ENCODE measurements around the gene LRP1B. TPM values are rescaled to one million over a fixed set of nuclear protein-coding genes. Genes with fewer than 3 reads are reported as not detected.

LRP1B gene
- polyA plus RNA-seq, 3 donors = 0.25 to 3.1 (median 2.2) TPM

DNA sequence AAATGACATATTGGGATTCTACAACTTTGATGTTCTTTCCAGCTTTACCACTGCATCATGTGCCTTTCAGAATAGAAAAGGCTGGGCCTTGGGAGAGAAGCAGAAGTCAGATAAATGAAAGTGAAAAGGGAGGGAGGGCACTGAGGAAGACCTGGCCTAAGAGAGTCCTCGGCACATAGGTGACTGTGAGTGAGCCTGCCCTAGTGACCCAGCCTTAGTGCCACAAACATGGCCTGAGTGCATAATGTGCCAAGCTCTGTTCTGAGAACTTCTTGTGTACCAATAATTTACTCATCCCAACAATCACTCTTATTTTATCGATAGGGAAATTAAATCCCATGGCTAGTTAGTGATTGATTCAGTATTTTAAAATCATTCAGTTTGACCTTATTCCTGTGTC lies 436.6 kb downstream of the LRP1B start:
- 85 to 90% (median 88%) methylated on average over 2 of the region's 2 CpGs for WGBS, 3 donors
- H3K27ac ChIP-seq (ENCODE audit: low read depth, low read length) = no peak overlapping the region

- WGBS, 3 donors = 86 to 90% (median 89%) methylated on average over 2 of the region's 2 CpGs
- H3K27ac ChIP-seq (ENCODE audit: low read depth, low read length) = no peak overlapping the region
Observed at GRCh38 chr2:141692829-141693228, 438.0 kb downstream of the LRP1B start.

- no peak overlapping the region for H3K27ac ChIP-seq (ENCODE audit: low read depth, low read length)
- 74% methylated on average over 2 of the region's 2 CpGs for WGBS, 3 donors
Observed at GRCh38 chr2:141676139-141676538, 454.7 kb downstream of the LRP1B start.

- no peak overlapping the region for H3K27ac ChIP-seq (ENCODE audit: low read depth, low read length)
Observed at GRCh38 chr2:141666191-141666590, 464.6 kb downstream of the LRP1B start.

- H3K27ac ChIP-seq (ENCODE audit: low read depth, low read length) = no peak overlapping the region
- 77 to 87% (median 86%) methylated on average over 8 of the region's 8 CpGs for WGBS, 3 donors
Observed at GRCh38 chr2:141660232-141660631, 470.6 kb downstream of the LRP1B start.

- H3K27ac ChIP-seq (ENCODE audit: low read depth, low read length) = no peak overlapping the region
- WGBS, 3 donors = 44 to 71% (median 52%) methylated on average over 1 of the region's 1 CpG
Observed at GRCh38 chr2:141654311-141654710, 476.5 kb downstream of the LRP1B start.

DNA sequence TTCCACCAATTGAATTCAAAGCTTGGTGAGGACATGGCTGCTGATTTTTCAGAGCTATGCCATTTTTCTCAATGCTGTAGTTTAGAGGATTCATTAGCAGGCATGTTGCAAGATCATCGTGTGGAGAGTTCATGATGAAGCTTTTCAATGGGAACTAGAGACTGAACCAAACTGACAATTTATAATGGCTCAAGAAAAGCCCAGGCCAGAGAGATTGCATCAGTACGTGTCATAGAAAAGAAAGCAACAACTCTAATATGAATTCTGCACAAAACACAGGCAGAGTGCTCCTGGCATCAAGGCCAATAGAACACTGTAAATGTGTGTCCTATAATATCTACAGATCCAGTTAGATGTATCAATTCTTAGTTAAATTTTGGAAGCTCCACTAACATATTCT lies 477.6 kb downstream of the LRP1B start:
- 83 to 85% (median 85%) methylated on average over 2 of the region's 2 CpGs for WGBS, 3 donors

DNA sequence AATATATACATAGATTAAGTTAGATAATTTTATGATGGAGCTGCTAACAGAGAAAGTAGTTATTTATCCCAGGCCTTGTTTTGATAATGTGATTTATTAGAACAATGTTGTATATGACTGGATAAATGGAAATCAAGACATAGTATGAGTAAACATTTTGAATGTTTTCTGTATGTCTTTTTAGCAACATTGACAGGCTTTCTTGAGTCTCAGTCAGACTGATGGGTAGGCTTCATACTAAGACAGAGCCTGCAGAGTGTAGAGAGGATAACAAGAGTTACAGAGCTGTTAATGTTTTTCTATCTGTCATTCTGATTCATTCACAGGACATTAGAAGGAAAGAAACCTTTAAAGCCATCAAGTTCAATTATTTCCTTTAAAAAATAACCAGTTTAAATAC lies 478.5 kb downstream of the LRP1B start:
- H3K27ac ChIP-seq (ENCODE audit: low read depth, low read length) = no peak overlapping the region

More for the DNA sequence above, 477.6 kb downstream of the LRP1B start:
- no peak overlapping the region for H3K27ac ChIP-seq (ENCODE audit: low read depth, low read length)

GRCh38 chr2:141647353-141647752 lies 483.5 kb downstream of the LRP1B start:
- H3K27ac ChIP-seq (ENCODE audit: low read depth, low read length) = no peak overlapping the region
- WGBS, 3 donors = 73 to 77% (median 76%) methylated on average over 3 of the region's 3 CpGs

- no peak overlapping the region for H3K27ac ChIP-seq (ENCODE audit: low read depth, low read length)
Observed at GRCh38 chr2:141641462-141641861, 489.4 kb downstream of the LRP1B start.

GRCh38 chr2:141639809-141640208 lies 491.0 kb downstream of the LRP1B start:
- H3K27ac ChIP-seq (ENCODE audit: low read depth, low read length) = no peak overlapping the region
- WGBS, 3 donors = 52 to 72% (median 58%) methylated on average over 3 of the region's 3 CpGs

DNA sequence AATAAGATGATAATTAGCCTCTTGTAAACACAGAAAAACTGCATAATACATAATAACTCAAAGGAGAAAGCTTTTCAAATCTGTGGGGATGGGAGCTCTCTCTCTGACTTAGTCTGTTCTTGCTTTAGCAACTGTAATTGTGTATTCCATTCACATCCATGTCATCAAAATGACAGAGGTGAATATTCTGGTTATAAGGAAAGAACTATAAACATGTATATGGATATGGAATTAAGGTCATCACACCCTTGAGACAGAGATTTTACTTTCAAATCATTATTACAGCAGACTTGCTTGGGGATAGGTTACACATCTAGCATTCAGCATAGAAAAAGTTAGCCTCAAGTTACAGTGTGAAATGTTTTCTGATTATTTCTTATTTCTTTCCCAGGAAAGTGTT lies 497.7 kb downstream of the LRP1B start:
- no peak overlapping the region for H3K27ac ChIP-seq (ENCODE audit: low read depth, low read length)

GRCh38 chr2:141630407-141630930 lies 500.3 kb downstream of the LRP1B start:
- H3K27ac ChIP-seq (ENCODE audit: low read depth, low read length) = no peak overlapping the region
- WGBS, 3 donors = 76 to 79% (median 79%) methylated on average over 3 of the region's 3 CpGs

- H3K27ac ChIP-seq (ENCODE audit: low read depth, low read length) = no peak overlapping the region
Observed at GRCh38 chr2:141620372-141620771, 510.4 kb downstream of the LRP1B start.

GRCh38 chr2:141618457-141618856 lies 512.4 kb downstream of the LRP1B start:
- 79 to 87% (median 85%) methylated on average over 2 of the region's 2 CpGs for WGBS, 3 donors
- H3K27ac ChIP-seq (ENCODE audit: low read depth, low read length) = no peak overlapping the region

DNA sequence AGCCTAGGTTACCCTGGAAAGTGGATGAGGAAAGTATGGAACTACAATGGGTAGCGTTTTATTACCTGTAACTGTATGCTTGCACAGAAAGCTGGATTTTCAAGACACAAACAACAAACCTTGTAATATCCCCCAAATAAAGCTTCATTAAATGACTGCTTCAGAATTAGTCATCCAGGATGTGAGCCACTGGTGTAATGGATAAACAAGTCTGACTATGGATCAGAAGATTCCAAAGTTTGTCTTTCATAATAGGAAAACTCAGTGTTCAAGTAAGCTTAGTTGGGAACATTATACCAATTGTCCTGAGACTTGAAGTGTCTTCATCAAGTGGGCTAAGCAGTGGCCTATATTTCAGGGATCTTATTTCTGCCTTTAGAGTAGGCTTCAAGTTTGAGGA lies 518.8 kb downstream of the LRP1B start:
- WGBS, 3 donors = 69 to 83% (median 81%) methylated on average over 1 of the region's 1 CpG
- H3K27ac ChIP-seq (ENCODE audit: low read depth, low read length) = no peak overlapping the region

GRCh38 chr2:141611176-141611571 lies 519.6 kb downstream of the LRP1B start:
- WGBS, 3 donors = 41 to 46% (median 45%) methylated on average over 1 of the region's 1 CpG
- H3K27ac ChIP-seq (ENCODE audit: low read depth, low read length) = no peak overlapping the region

DNA sequence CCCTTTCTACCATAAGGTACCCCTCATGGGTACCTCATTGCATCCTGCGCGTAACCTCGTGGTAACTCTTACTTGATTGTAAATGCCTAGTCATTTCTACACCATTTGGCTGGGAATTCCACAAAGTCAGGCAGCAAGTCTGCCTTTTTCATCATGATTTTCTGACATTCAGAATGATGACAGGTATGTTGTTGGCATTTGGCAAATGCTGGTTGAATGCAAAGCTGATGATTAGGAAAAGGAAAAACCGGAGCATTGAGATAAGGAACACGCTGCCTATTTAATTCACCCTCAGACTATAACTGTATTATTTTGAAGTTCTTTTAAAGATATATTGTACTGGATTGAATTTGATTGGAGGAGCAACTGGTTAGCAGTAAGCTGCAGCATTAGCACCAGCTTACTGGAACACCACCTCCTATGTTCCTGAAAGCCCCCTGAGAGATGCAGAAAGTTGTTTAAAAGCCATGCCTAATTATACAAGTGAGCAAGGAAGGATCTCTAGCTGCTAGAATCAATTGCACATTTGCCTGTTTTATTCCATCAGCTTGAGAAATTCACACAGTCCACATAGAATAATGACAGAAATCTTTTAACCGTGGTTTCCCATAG lies 520.1 kb downstream of the LRP1B start:
- no peak overlapping the region for H3K27ac ChIP-seq (ENCODE audit: low read depth, low read length)
- WGBS, 3 donors = 48 to 51% (median 50%) methylated on average over 6 of the region's 6 CpGs

GRCh38 chr2:141605163-141605562 lies 525.7 kb downstream of the LRP1B start:
- H3K27ac ChIP-seq (ENCODE audit: low read depth, low read length) = no peak overlapping the region

GRCh38 chr2:141601511-141602152 lies 529.2 kb downstream of the LRP1B start:
- 72 to 77% (median 72%) methylated on average over 8 of the region's 8 CpGs for WGBS, 3 donors
- H3K27ac ChIP-seq (ENCODE audit: low read depth, low read length) = no peak overlapping the region
